ENCODE results near the gene ARL4C. TPM values are rescaled to one million over a fixed set of nuclear protein-coding genes. Genes with fewer than 3 reads are reported as not detected.

Gene ARL4C
- total RNA-seq, 1 donor from 2014 or later = 10.2 TPM

- peak; percentile 66 for DNase-seq (ENCODE audit: low spot score)
Observed at GRCh38 chr2:234500394-234501006, 3.6 kb upstream of the ARL4C start.

- DNase-seq (ENCODE audit: low spot score) = no peak
Observed at GRCh38 chr2:234497594-234498235, 834 bp upstream of the ARL4C start.

- no peak for DNase-seq (ENCODE audit: low spot score)
Observed at GRCh38 chr2:234496055-234496834, 636 bp downstream of the ARL4C start.

- no peak for DNase-seq (ENCODE audit: low spot score)
Observed at GRCh38 chr2:234495251-234496054, 1.4 kb downstream of the ARL4C start.

- no peak for DNase-seq (ENCODE audit: low spot score)
Observed at GRCh38 chr2:234494361-234495250, 2.3 kb downstream of the ARL4C start.

- no peak for DNase-seq (ENCODE audit: low spot score)
Observed at GRCh38 chr2:234493796-234494195, 3.1 kb downstream of the ARL4C start.

- no peak for DNase-seq (ENCODE audit: low spot score)
Observed at GRCh38 chr2:234492717-234493485, 4.0 kb downstream of the ARL4C start.

- DNase-seq (ENCODE audit: low spot score) = no peak
Observed at GRCh38 chr2:234491897-234492296, 5.0 kb downstream of the ARL4C start.

GRCh38 chr2:234491281-234491680, 5.6 kb downstream of the ARL4C start:
- no peak for DNase-seq (ENCODE audit: low spot score)

- no peak for DNase-seq (ENCODE audit: low spot score)
Observed at GRCh38 chr2:234490271-234491091, 6.4 kb downstream of the ARL4C start.

GRCh38 chr2:234488913-234489451, 7.9 kb downstream of the ARL4C start:
- no peak for DNase-seq (ENCODE audit: low spot score)

GRCh38 chr2:234488486-234488885, 8.4 kb downstream of the ARL4C start:
- DNase-seq (ENCODE audit: low spot score) = no peak

GRCh38 chr2:234487356-234487755, 9.5 kb downstream of the ARL4C start:
- no peak for DNase-seq (ENCODE audit: low spot score)

GRCh38 chr2:234483568-234484251, 13.2 kb downstream of the ARL4C start:
- DNase-seq (ENCODE audit: low spot score) = peak; percentile 27

- DNase-seq (ENCODE audit: low spot score) = no peak
Observed at GRCh38 chr2:234481301-234481700, 15.6 kb downstream of the ARL4C start.

GRCh38 chr2:234480337-234480736, 16.5 kb downstream of the ARL4C start:
- DNase-seq (ENCODE audit: low spot score) = no peak

- no peak for DNase-seq (ENCODE audit: low spot score)
Observed at GRCh38 chr2:234479465-234479864, 17.4 kb downstream of the ARL4C start.

GRCh38 chr2:234478121-234478858, 18.6 kb downstream of the ARL4C start:
- DNase-seq (ENCODE audit: low spot score) = no peak
